SU-DHL-6 (cell line): ENCODE results near the gene PSMD14.
A peak's percentile ranks its signal among the peaks of the same experiment; 100 is the strongest.

Experiments used
- H2AFZ ChIP-seq: fragments of 200-600 bp; sonication (generic); 2 replicates; pipeline ENCODE4 v1.6.1; 2014; ENCODE audit warnings: low read depth, mild to moderate bottlenecking, moderate library complexity, mixed read lengths, antibody characterized with exemption, low read length; ENCODE audit not compliant: severe bottlenecking
- H3F3A ChIP-seq: fragments of 200-600 bp; shearing (Covaris generic); 2 replicates; pipeline ENCODE4 v1.6.0; 2016; ENCODE audit warnings: antibody characterized with exemption, mild to moderate bottlenecking; ENCODE audit not compliant: insufficient read depth
- H3K27ac ChIP-seq: fragments of 200-600 bp; sonication (generic); 2 replicates; pipeline ENCODE4 v1.5.1; 2016; ENCODE audit warnings: low read depth, mild to moderate bottlenecking, low read length, moderate library complexity, mixed read lengths
- H3K27me3 ChIP-seq: fragments of 200-600 bp; sonication (generic), shearing (Covaris generic); 2 replicates; pipeline ENCODE4 v1.6.0; 2014; ENCODE audit warnings: mild to moderate bottlenecking, low read length
- H3K36me3 ChIP-seq: fragments of 200-600 bp; sonication (generic); 2 replicates; pipeline ENCODE4 v1.6.1; 2014; ENCODE audit warnings: mild to moderate bottlenecking, low read length, mixed read lengths
- H3K4me2 ChIP-seq: fragments of 300-600, 200-600 bp; shearing (Covaris generic), sonication (generic); 2 replicates; pipeline ENCODE4 v1.6.0; 2014; ENCODE audit warnings: low read length, low read depth, mild to moderate bottlenecking; ENCODE audit not compliant: poor library complexity, severe bottlenecking
- H3K4me3 ChIP-seq: fragments of 200-600 bp; sonication (generic); 2 replicates; pipeline ENCODE4 v1.5.1; 2014; ENCODE audit warnings: antibody characterized with exemption, low read length, mild to moderate bottlenecking, mixed read lengths; ENCODE audit not compliant: insufficient read depth, poor library complexity, severe bottlenecking
- H3K79me2 ChIP-seq: fragments of 200-600 bp; sonication (generic); 2 replicates; pipeline ENCODE4 v1.6.1; 2014; ENCODE audit warnings: mild to moderate bottlenecking, low read length, moderate library complexity; ENCODE audit not compliant: insufficient read depth
- H3K9ac ChIP-seq: fragments of 200-600 bp; sonication (generic); 2 replicates; pipeline ENCODE4 v1.7.0; 2014; ENCODE audit warnings: mild to moderate bottlenecking, low read length
- H3K9me2 ChIP-seq: fragments of 200-600 bp; sonication (generic); replicated peaks from 2 replicates; pipeline ENCODE4 v1.6.1; 2014; ENCODE audit warnings: low read length; ENCODE audit not compliant: insufficient read depth
- H3K9me3 ChIP-seq: fragments of 200-600 bp; sonication (generic); 2 replicates; pipeline ENCODE4 v1.6.1; 2014; ENCODE audit warnings: low read length, mixed read lengths; ENCODE audit not compliant: insufficient read depth
- H4K20me1 ChIP-seq: fragments of 200-600 bp; sonication (generic); 2 replicates; pipeline ENCODE4 v1.6.1; 2014; ENCODE audit warnings: low read depth, mild to moderate bottlenecking, antibody characterized with exemption, low read length, moderate library complexity, mixed read lengths
- EZH2phosphoT487 ChIP-seq: fragments of 200-600 bp; sonication (generic), shearing (Covaris generic); conservative IDR thresholded peaks from 2 replicates; pipeline ENCODE4 v1.6.1; 2018; ENCODE audit warnings: mild to moderate bottlenecking, antibody characterized with exemption, low read length, moderate library complexity, mixed read lengths
- TF ChIP-seq, protein P1 (sequence below): fragments of 200-600 bp; sonication (generic); IDR thresholded peaks from one replicate; pipeline ENCODE4 v1.5.1; 2017; ENCODE audit warnings: antibody characterized with exemption, mild to moderate bottlenecking, low read length, moderate library complexity; ENCODE audit not compliant: insufficient read depth, poor library complexity, severe bottlenecking

The PSMD14 gene

DNA sequence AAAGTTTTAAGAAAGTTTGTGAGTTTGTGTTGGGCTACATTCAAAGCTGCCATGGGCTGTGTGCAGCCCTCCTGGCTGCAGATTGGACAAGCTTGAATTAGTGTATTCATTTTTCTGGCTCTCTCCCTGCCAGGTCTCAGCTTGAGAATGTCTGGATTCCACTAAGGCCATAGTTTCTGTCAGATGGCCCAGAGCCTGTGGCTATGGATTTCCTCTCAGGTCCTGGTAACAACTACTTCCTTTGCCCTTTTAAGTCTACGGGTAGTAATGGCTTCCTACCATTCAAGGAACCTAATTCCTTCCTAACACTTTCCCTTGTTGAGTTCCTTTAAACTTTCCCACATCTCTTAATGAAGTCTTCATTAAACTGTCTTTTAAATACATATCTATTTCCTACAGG is 24.3 kb upstream of the PSMD14 start:
- H3K27me3 ChIP-seq: no peaks in the 10 kb centered on the region
- no peaks in the 10 kb centered on the region for H3K79me2 ChIP-seq
- no peak overlapping the region for H3K4me3 ChIP-seq
- H3K9ac ChIP-seq: no peak overlapping the region
- no peaks in the 10 kb centered on the region for H4K20me1 ChIP-seq
- H3K4me2 ChIP-seq: no peak overlapping the region
- no peak overlapping the region for H2AFZ ChIP-seq
- TF ChIP-seq EZH2phosphoT487: no peak
- TF ChIP-seq, protein P1, sequence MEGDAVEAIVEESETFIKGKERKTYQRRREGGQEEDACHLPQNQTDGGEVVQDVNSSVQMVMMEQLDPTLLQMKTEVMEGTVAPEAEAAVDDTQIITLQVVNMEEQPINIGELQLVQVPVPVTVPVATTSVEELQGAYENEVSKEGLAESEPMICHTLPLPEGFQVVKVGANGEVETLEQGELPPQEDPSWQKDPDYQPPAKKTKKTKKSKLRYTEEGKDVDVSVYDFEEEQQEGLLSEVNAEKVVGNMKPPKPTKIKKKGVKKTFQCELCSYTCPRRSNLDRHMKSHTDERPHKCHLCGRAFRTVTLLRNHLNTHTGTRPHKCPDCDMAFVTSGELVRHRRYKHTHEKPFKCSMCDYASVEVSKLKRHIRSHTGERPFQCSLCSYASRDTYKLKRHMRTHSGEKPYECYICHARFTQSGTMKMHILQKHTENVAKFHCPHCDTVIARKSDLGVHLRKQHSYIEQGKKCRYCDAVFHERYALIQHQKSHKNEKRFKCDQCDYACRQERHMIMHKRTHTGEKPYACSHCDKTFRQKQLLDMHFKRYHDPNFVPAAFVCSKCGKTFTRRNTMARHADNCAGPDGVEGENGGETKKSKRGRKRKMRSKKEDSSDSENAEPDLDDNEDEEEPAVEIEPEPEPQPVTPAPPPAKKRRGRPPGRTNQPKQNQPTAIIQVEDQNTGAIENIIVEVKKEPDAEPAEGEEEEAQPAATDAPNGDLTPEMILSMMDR: no peak
- H3K9me3 ChIP-seq: no peaks in the 10 kb centered on the region
- no peaks in the 10 kb centered on the region for H3K9me2 ChIP-seq
- H3F3A ChIP-seq: no peaks in the 10 kb centered on the region
- H3K36me3 ChIP-seq: no peaks in the 10 kb centered on the region
- H3K27ac ChIP-seq: no peak overlapping the region

GRCh38 chr2:161303535-161304050 is 4.6 kb upstream of the PSMD14 start:
- Histone ChIP-seq H2AFZ (no peak overlapping the region), H3K9me2 (no peaks in the 10 kb centered on the region), H3K9me3 (no peaks in the 10 kb centered on the region), H3K4me2 (no peak overlapping the region), H3F3A (no peaks in the 10 kb centered on the region), H3K79me2 (peaks cover 9% of the 10 kb centered on the region), H3K27me3 (no peaks in the 10 kb centered on the region), H3K36me3 (no peaks in the 10 kb centered on the region), H3K4me3 (no peak overlapping the region), H3K27ac (no peak overlapping the region), H4K20me1 (no peaks in the 10 kb centered on the region), H3K9ac (no peak overlapping the region)
- no peak for TF ChIP-seq EZH2phosphoT487
- TF ChIP-seq, protein P1: no peak

GRCh38 chr2:161306919-161307318 is 1.3 kb upstream of the PSMD14 start:
- Histone ChIP-seq H4K20me1 (no peaks in the 10 kb centered on the region), H3K9me3 (no peaks in the 10 kb centered on the region), H2AFZ (peak overlapping the region; percentile 79), H3K9me2 (no peaks in the 10 kb centered on the region), H3K4me3 (no peak overlapping the region), H3K9ac (peak overlapping the region; percentile 72; the same call in 1 of the 2 replicates), H3K36me3 (no peaks in the 10 kb centered on the region), H3K79me2 (peaks cover 42% of the 10 kb centered on the region), H3K27ac (no peak overlapping the region), H3K27me3 (no peaks in the 10 kb centered on the region), H3F3A (no peaks in the 10 kb centered on the region), H3K4me2 (peak overlapping the region; percentile 99)
- no peak for TF ChIP-seq EZH2phosphoT487
- TF ChIP-seq, protein P1: no peak
